HG03108 (cell line): ENCODE data around the gene COL9A2.

Experiments
- ATAC-seq: cut with Tn5 transposase; IDR thresholded peaks from one replicate; pipeline ENCODE4 v1.9.1; 2021; ENCODE audit warnings: moderate library complexity; ENCODE audit not compliant: unreplicated experiment

The COL9A2 gene

GRCh38 chr1:40318970-40319621 is 2.0 kb upstream of the COL9A2 start:
- ATAC-seq = no peak

GRCh38 chr1:40318476-40318875 is 1.4 kb upstream of the COL9A2 start:
- no peak for ATAC-seq

- ATAC-seq = no peak
Measured at GRCh38 chr1:40317394-40318074, 448 bp upstream of the COL9A2 start.

- no peak for ATAC-seq
Measured at GRCh38 chr1:40315795-40316594, 1.1 kb downstream of the COL9A2 start.

GRCh38 chr1:40315239-40315794 is 1.8 kb downstream of the COL9A2 start:
- peak; percentile 35 for ATAC-seq

- ATAC-seq = no peak
Measured at GRCh38 chr1:40314721-40315238, 2.3 kb downstream of the COL9A2 start.

- ATAC-seq = no peak
Measured at GRCh38 chr1:40313958-40314720, 2.9 kb downstream of the COL9A2 start.

- ATAC-seq = no peak
Measured at GRCh38 chr1:40313329-40313957, 3.6 kb downstream of the COL9A2 start.

- peak; percentile 46 for ATAC-seq
Measured at GRCh38 chr1:40312238-40313205, 4.6 kb downstream of the COL9A2 start.

GRCh38 chr1:40311692-40312091 is 5.4 kb downstream of the COL9A2 start:
- ATAC-seq = no peak

GRCh38 chr1:40310983-40311642 is 6.0 kb downstream of the COL9A2 start:
- ATAC-seq = no peak

GRCh38 chr1:40310129-40310461 is 7.0 kb downstream of the COL9A2 start:
- ATAC-seq = no peak

GRCh38 chr1:40309374-40310128 is 7.5 kb downstream of the COL9A2 start:
- no peak for ATAC-seq

- no peak for ATAC-seq
Measured at GRCh38 chr1:40308036-40308727, 8.9 kb downstream of the COL9A2 start.

GRCh38 chr1:40307186-40307585 is 9.9 kb downstream of the COL9A2 start:
- no peak for ATAC-seq

GRCh38 chr1:40306296-40306695 is 10.8 kb downstream of the COL9A2 start:
- ATAC-seq = no peak

GRCh38 chr1:40305871-40306270 is 11.2 kb downstream of the COL9A2 start:
- no peak for ATAC-seq
